Vagina (tissue), 2 donors: Measurements from ENCODE around the gene ITPK1.

ENCODE experiments used
- POLR2A ChIP-seq, 2 donors: fragments of 450-650 bp; IDR thresholded peaks; one replicate each; pipeline ENCODE4 v1.6.1; 2017; ENCODE audit warnings: antibody characterized with exemption in 2 of 2, mild to moderate bottlenecking in 2 of 2, moderate library complexity in 2 of 2
- TF ChIP-seq, protein P1 (sequence below), 3 experiments: fragments of 450-650 bp in 2 of 3; fragments of 200-600 bp in 1 of 3; sonication (generic) in 1 of 3; IDR thresholded peaks; one replicate each; pipeline ENCODE4 v1.5.1; 2017 to 2019; ENCODE audit warnings: antibody characterized with exemption in 3 of 3, mild to moderate bottlenecking in 2 of 3, moderate library complexity in 2 of 3

DNA sequence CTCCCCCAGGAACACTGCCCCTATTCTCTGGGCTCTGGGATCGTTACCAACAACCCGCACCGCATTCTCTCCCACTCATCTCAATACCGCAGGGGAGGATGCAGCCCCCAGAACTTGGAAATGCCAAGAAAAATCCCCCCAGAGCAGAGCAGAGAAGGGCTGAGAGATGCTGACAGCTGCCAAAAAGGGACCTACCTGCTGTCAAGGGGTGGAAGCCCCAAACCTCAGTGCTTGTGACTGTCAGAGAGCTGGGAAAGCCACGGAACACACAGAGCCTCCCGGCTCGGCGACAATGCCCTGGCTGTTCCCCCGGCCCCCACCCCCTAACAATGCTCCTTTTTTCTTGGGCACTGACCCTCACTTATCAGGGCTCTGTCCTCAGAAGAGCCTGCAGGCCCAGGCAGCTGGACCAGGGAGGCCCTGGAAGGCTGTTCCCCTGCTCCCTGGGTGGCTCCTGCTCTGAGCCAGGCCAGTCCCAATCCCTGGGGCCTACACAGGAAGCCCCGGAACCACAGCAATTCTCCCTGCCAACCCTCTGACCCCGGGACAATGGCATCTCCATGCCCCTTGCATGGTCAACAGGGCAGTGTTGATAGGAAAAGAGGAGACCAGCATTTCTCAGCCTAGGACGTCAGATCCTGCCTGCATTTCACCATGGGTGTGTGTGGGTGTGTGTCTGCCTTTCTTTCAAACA lies 78.9 kb downstream of the ITPK1 start:
- TF ChIP-seq POLR2A (IDR thresholded peaks at IDR 0.05) = no peak
- TF ChIP-seq, protein P1, sequence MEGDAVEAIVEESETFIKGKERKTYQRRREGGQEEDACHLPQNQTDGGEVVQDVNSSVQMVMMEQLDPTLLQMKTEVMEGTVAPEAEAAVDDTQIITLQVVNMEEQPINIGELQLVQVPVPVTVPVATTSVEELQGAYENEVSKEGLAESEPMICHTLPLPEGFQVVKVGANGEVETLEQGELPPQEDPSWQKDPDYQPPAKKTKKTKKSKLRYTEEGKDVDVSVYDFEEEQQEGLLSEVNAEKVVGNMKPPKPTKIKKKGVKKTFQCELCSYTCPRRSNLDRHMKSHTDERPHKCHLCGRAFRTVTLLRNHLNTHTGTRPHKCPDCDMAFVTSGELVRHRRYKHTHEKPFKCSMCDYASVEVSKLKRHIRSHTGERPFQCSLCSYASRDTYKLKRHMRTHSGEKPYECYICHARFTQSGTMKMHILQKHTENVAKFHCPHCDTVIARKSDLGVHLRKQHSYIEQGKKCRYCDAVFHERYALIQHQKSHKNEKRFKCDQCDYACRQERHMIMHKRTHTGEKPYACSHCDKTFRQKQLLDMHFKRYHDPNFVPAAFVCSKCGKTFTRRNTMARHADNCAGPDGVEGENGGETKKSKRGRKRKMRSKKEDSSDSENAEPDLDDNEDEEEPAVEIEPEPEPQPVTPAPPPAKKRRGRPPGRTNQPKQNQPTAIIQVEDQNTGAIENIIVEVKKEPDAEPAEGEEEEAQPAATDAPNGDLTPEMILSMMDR (IDR thresholded peaks at IDR 0.05) = no peak
